ENCODE data around the gene U2AF2. TPM values are rescaled to one million over a fixed set of nuclear protein-coding genes. Genes with fewer than 3 reads are reported as not detected.

The U2AF2 gene
- total and polyA plus RNA-seq, 9 of the 15 experiments (the other 6 are each of a cell fraction or from before 2014, with no cell fraction given) = 3.0 to 331 (median 157) TPM

DNA sequence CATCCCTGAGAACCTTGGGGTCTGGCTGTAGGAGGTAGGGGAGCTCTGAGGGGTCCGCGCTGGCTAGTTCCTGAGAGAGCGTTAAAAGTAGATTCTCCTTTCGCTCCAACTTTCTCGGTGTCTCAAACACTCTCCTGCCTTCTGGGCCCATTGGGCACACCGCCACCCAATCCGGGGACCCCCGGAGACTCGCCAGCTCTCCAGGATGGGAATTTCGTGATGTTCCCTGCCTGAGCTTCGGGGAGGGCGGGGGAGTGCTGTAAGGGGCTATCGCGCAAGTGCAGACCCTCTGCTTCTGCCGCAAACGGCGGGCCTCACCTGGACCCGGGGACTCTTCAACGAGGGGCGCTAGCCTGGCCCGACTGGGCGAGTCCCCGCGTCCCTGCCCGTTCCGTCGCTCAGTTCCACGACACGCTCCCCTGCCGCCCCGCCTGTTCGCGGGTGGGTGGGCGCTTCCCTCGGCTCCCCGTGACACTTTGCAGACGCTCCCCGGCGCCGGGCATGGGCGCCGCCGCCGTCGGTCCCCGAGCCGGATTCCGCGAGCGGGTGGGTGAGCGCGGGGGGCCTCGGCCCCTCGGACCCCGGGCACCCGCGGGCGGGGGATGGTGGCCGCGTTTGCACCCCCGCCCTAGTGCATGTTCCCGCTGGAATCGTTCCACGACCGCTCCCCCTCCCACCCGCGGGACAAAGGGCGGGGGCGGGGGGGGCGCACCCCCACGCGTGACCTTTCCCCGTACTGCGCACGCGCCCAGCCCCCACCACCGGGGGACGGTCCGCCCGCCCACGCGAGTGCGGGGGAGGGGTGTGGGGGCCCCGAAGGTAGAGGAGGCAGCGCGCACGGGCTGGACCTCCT, 6.9 kb upstream of the U2AF2 start, which contains the start of gene CCDC106 (continued):
- TF ChIP-seq, protein P1, sequence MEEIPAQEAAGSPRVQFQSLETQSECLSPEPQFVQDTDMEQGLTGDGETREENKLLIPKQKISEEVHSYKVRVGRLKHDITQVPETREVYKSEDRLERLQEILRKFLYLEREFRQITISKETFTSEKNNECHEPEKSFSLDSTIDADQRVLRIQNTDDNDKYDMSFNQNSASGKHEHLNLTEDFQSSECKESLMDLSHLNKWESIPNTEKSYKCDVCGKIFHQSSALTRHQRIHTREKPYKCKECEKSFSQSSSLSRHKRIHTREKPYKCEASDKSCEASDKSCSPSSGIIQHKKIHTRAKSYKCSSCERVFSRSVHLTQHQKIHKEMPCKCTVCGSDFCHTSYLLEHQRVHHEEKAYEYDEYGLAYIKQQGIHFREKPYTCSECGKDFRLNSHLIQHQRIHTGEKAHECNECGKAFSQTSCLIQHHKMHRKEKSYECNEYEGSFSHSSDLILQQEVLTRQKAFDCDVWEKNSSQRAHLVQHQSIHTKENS (CRISPR knock-in tag; IDR thresholded peaks at IDR 0.05) = no peak
- no peak for TF ChIP-seq NCOR1 (IDR thresholded peaks at IDR 0.05)
- TF ChIP-seq ZNF449 (CRISPR knock-in tag; IDR thresholded peaks at IDR 0.05) = no peak
- TF ChIP-seq EP300 (IDR thresholded peaks at IDR 0.05; ENCODE audit: low read length) = no peak
- TF ChIP-seq MBD2 (IDR thresholded peaks at IDR 0.05; ENCODE audit: borderline replicate concordance, low read depth) = no peak
- TF ChIP-seq DACH1 (IDR thresholded peaks at IDR 0.05; ENCODE audit: partially characterized antibody) = no peak
- TF ChIP-seq ZNF57 (CRISPR knock-in tag; IDR thresholded peaks at IDR 0.05) = no peak
- TF ChIP-seq, protein P2, sequence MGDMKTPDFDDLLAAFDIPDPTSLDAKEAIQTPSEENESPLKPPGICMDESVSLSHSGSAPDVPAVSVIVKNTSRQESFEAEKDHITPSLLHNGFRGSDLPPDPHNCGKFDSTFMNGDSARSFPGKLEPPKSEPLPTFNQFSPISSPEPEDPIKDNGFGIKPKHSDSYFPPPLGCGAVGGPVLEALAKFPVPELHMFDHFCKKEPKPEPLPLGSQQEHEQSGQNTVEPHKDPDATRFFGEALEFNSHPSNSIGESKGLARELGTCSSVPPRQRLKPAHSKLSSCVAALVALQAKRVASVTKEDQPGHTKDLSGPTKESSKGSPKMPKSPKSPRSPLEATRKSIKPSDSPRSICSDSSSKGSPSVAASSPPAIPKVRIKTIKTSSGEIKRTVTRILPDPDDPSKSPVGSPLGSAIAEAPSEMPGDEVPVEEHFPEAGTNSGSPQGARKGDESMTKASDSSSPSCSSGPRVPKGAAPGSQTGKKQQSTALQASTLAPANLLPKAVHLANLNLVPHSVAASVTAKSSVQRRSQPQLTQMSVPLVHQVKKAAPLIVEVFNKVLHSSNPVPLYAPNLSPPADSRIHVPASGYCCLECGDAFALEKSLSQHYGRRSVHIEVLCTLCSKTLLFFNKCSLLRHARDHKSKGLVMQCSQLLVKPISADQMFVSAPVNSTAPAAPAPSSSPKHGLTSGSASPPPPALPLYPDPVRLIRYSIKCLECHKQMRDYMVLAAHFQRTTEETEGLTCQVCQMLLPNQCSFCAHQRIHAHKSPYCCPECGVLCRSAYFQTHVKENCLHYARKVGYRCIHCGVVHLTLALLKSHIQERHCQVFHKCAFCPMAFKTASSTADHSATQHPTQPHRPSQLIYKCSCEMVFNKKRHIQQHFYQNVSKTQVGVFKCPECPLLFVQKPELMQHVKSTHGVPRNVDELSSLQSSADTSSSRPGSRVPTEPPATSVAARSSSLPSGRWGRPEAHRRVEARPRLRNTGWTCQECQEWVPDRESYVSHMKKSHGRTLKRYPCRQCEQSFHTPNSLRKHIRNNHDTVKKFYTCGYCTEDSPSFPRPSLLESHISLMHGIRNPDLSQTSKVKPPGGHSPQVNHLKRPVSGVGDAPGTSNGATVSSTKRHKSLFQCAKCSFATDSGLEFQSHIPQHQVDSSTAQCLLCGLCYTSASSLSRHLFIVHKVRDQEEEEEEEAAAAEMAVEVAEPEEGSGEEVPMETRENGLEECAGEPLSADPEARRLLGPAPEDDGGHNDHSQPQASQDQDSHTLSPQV (IDR thresholded peaks at IDR 0.05) = 0 out of 2 replicates have a peak, but pooled peaks have one; percentile 35
- TF ChIP-seq GABPB2 (CRISPR knock-in tag; conservative IDR thresholded peaks at IDR 0.05) = no peak
- no peak for TF ChIP-seq SMAD1 (IDR thresholded peaks at IDR 0.05; ENCODE audit: low read depth, low read length, partially characterized antibody)
- peak in 2 of 3 experiments; percentile 54 to 75 for TF ChIP-seq YY1 (IDR thresholded peaks at IDR 0.05; ENCODE audit: borderline replicate concordance in 1 of 3, control insufficient read depth in 1 of 3, extremely low read depth in 1 of 3, insufficient read depth in 3 of 3, insufficient read length in 1 of 3, insufficient replicate concordance in 2 of 3, low read depth in 1 of 3, low read length in 2 of 3)
- no peak for TF ChIP-seq ZNF133 (CRISPR knock-in tag; IDR thresholded peaks at IDR 0.05)
- 0 out of 2 replicates have a peak, but pooled peaks have one; percentile 23 for TF ChIP-seq MYC (IDR thresholded peaks at IDR 0.05; ENCODE audit: low read depth, low read length)
- no peak for TF ChIP-seq MYC (CRISPR knock-in tag; IDR thresholded peaks at IDR 0.05; ENCODE audit: borderline replicate concordance, low read depth)
- TF ChIP-seq ESRRA (IDR thresholded peaks at IDR 0.05; ENCODE audit: borderline replicate concordance, low read depth) = peak; percentile 46
- no peak for TF ChIP-seq ELF4 (CRISPR knock-in tag; IDR thresholded peaks at IDR 0.05)
- TF ChIP-seq, protein P3, sequence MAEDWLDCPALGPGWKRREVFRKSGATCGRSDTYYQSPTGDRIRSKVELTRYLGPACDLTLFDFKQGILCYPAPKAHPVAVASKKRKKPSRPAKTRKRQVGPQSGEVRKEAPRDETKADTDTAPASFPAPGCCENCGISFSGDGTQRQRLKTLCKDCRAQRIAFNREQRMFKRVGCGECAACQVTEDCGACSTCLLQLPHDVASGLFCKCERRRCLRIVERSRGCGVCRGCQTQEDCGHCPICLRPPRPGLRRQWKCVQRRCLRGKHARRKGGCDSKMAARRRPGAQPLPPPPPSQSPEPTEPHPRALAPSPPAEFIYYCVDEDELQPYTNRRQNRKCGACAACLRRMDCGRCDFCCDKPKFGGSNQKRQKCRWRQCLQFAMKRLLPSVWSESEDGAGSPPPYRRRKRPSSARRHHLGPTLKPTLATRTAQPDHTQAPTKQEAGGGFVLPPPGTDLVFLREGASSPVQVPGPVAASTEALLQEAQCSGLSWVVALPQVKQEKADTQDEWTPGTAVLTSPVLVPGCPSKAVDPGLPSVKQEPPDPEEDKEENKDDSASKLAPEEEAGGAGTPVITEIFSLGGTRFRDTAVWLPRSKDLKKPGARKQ (CRISPR knock-in tag; IDR thresholded peaks at IDR 0.05) = no peak
- TF ChIP-seq KHSRP (IDR thresholded peaks at IDR 0.05) = no peak
- no peak for TF ChIP-seq CBFB (CRISPR knock-in tag; IDR thresholded peaks at IDR 0.05)

Measured in K562 (cell line).